Brain microvascular endothelial cell (primary cell): ENCODE measurements around the gene KRT8.

Experiments
- DNase-seq: peaks from one replicate; pipeline ENCODE4 v3.0.0-alpha.2; 2020
- H3K27ac ChIP-seq: fragments of 250-450 bp; sonication (Bioruptor Pico); 2 replicates; pipeline ENCODE4 v1.5.1; 2020; ENCODE audit warnings: mild to moderate bottlenecking, moderate library complexity
- H3K27me3 ChIP-seq: fragments of 250-450 bp; sonication (Bioruptor Pico); replicated peaks from 2 replicates; pipeline ENCODE4 v1.5.1; 2020; ENCODE audit warnings: mild to moderate bottlenecking
- H3K36me3 ChIP-seq: fragments of 250-450 bp; sonication (Bioruptor Pico); replicated peaks from 2 replicates; pipeline ENCODE4 v1.5.1; 2020; ENCODE audit warnings: mild to moderate bottlenecking
- H3K4me3 ChIP-seq: 2 replicates; pipeline ENCODE4 v1.5.1; 2011; ENCODE audit warnings: low read depth, mild to moderate bottlenecking, control low read depth, low read length, moderate library complexity
- in situ Hi-C: cut with HindIII; loops from 2 replicates; pipeline ENCODE4 v1.10.0; 2017; ENCODE audit warnings: low sequenced_read_pairs, low pct_ligation_motif_present
- TF ChIP-seq, protein P1 (sequence below): IDR thresholded peaks from 2 replicates; pipeline ENCODE4 v1.5.1; 2011; ENCODE audit warnings: low read depth, mild to moderate bottlenecking, moderate library complexity, low read length, control low read depth, inconsistent platforms; ENCODE audit errors: missing control alignments

The KRT8 gene

DNA sequence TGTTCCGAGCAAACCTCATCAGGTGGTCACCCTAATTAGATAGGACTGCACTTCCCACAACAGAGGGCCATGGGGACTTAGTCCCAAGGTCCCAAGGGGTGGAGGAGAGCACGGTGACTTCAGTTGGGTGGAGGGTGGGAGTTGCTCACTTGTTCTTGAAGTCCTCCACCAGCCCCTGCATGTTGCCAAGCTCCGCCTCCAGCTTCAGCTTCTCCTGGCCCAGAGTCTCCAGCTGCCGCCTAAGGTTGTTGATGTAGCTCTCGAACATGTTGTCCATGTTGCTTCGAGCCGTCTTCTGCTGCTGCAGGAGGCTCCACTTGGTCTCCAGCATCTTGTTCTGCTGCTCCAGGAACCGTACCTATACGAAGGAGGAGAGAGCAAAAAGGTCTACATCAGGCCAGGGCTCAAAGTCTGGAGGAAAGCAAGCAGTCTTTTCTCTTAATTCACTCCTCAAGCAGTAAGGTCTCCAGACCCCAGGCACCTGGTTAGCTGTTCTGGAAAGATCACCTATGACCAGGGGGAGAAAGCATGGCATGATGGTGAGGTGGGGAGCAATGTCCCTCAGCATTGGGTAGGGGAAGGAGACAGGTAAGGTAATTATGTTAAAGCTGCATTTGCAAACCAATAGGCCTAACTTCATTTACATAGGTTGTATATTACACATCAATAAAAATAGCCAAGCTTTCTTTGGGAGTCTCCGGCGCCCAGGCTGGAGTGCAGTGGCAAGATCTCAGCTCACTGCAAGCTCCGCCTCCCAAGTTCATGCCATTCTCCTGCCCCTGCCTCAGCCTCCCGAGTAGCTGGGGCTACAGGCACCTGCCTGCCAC lies 2.9 kb downstream of the KRT8 start:
- no peaks in the 10 kb centered on the region for H3K36me3 ChIP-seq
- no peak overlapping the region for H3K4me3 ChIP-seq
- in situ Hi-C loops: no loop called here
- H3K27ac ChIP-seq: no peak overlapping the region
- DNase-seq: no peak
- TF ChIP-seq, protein P1, sequence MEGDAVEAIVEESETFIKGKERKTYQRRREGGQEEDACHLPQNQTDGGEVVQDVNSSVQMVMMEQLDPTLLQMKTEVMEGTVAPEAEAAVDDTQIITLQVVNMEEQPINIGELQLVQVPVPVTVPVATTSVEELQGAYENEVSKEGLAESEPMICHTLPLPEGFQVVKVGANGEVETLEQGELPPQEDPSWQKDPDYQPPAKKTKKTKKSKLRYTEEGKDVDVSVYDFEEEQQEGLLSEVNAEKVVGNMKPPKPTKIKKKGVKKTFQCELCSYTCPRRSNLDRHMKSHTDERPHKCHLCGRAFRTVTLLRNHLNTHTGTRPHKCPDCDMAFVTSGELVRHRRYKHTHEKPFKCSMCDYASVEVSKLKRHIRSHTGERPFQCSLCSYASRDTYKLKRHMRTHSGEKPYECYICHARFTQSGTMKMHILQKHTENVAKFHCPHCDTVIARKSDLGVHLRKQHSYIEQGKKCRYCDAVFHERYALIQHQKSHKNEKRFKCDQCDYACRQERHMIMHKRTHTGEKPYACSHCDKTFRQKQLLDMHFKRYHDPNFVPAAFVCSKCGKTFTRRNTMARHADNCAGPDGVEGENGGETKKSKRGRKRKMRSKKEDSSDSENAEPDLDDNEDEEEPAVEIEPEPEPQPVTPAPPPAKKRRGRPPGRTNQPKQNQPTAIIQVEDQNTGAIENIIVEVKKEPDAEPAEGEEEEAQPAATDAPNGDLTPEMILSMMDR: no peak
- H3K27me3 ChIP-seq: no peaks in the 10 kb centered on the region

GRCh38 chr12:52900896-52901714 lies 3.8 kb downstream of the KRT8 start:
- no peak overlapping the region for H3K27ac ChIP-seq
- H3K4me3 ChIP-seq: no peak overlapping the region
- H3K36me3 ChIP-seq: no peaks in the 10 kb centered on the region
- H3K27me3 ChIP-seq: no peaks in the 10 kb centered on the region
- TF ChIP-seq, protein P1: no peak
- in situ Hi-C loops: no loop called here
- DNase-seq: no peak

GRCh38 chr12:52900166-52900895 lies 4.5 kb downstream of the KRT8 start:
- Histone ChIP-seq H3K36me3 (no peaks in the 10 kb centered on the region), H3K4me3 (no peak overlapping the region), H3K27ac (no peak overlapping the region), H3K27me3 (no peaks in the 10 kb centered on the region)
- in situ Hi-C loops: no loop called here
- TF ChIP-seq, protein P1: no peak
- no peak for DNase-seq

- H3K4me3 ChIP-seq: no peak overlapping the region
- H3K36me3 ChIP-seq: no peaks in the 10 kb centered on the region
- in situ Hi-C loops: loop anchor here (10.0 kb wide), 1 partner anchor 75 kb away; no protein-coding TSS in a partner anchor
- H3K27ac ChIP-seq: no peak overlapping the region
- H3K27me3 ChIP-seq: no peaks in the 10 kb centered on the region
- TF ChIP-seq, protein P1: no peak
- DNase-seq: no peak
Observed at GRCh38 chr12:52899338-52900035, 5.4 kb downstream of the KRT8 start.
